GF-D8 (cell line): Measurements from ENCODE around the gene MRPL9.
"Not testable (repeated sequence)": the region's sequence is repeated elsewhere in the genome, so short reads cannot be mapped to it uniquely, and the experiment has no call there.

Experiments
- DNase-seq: peaks from one replicate; lab custom pipeline; 2025; lab: John Stamatoyannopoulos, UW

Gene MRPL9

GRCh38 chr1:151783796-151784195 lies 20.5 kb upstream of the MRPL9 start:
- DNase-seq, result no peak

GRCh38 chr1:151782741-151783140 lies 19.4 kb upstream of the MRPL9 start:
- no peak for DNase-seq

GRCh38 chr1:151782026-151782425 lies 18.7 kb upstream of the MRPL9 start:
- DNase-seq, result not testable (repeated sequence)

- not testable (repeated sequence) for DNase-seq
Observed at GRCh38 chr1:151780736-151781135, 17.4 kb upstream of the MRPL9 start.

- no peak for DNase-seq
Observed at GRCh38 chr1:151779852-151780251, 16.6 kb upstream of the MRPL9 start.

GRCh38 chr1:151777317-151777716 lies 14.0 kb upstream of the MRPL9 start:
- DNase-seq, result no peak

GRCh38 chr1:151776665-151777062 lies 13.4 kb upstream of the MRPL9 start:
- no peak for DNase-seq

GRCh38 chr1:151775894-151776664 lies 12.8 kb upstream of the MRPL9 start:
- DNase-seq, result no peak

- DNase-seq, result no peak
Observed at GRCh38 chr1:151774256-151774922, 11.1 kb upstream of the MRPL9 start.

GRCh38 chr1:151773702-151774101 lies 10.4 kb upstream of the MRPL9 start:
- no peak for DNase-seq

GRCh38 chr1:151769270-151769669 lies 6.0 kb upstream of the MRPL9 start:
- DNase-seq, result not testable (repeated sequence)

GRCh38 chr1:151768351-151769066 lies 5.2 kb upstream of the MRPL9 start:
- peak; percentile 71 for DNase-seq

GRCh38 chr1:151763990-151764389 lies 694 bp upstream of the MRPL9 start:
- no peak for DNase-seq

GRCh38 chr1:151760597-151761385 lies 2.5 kb downstream of the MRPL9 start:
- no peak for DNase-seq

GRCh38 chr1:151759241-151759640 lies 4.1 kb downstream of the MRPL9 start:
- no peak for DNase-seq

- DNase-seq, result no peak
Observed at GRCh38 chr1:151756291-151756690, 7.0 kb downstream of the MRPL9 start.

- DNase-seq, result no peak
Observed at GRCh38 chr1:151741516-151741915, 21.8 kb downstream of the MRPL9 start.

- peak; percentile 31 for DNase-seq
Observed at GRCh38 chr1:151739590-151740355, 23.5 kb downstream of the MRPL9 start.

- DNase-seq, result no peak
Observed at GRCh38 chr1:151737479-151737878, 25.8 kb downstream of the MRPL9 start.

GRCh38 chr1:151737026-151737425 lies 26.3 kb downstream of the MRPL9 start:
- DNase-seq, result no peak

- DNase-seq, result not testable (repeated sequence)
Observed at GRCh38 chr1:151733995-151734394, 29.3 kb downstream of the MRPL9 start.
